NCI-H345 treated with DMSO at 0.1 percent for 48 hours (cell line): Measurements from ENCODE around the gene TRIM49B.
"Not testable (repeated sequence)": the region's sequence is repeated elsewhere in the genome, so short reads cannot be mapped to it uniquely, and the experiment has no call there.

Experiments used
- DNase-seq: peaks from one replicate; lab custom pipeline; 2025; ENCODE audit not compliant: unreplicated experiment; lab: John Stamatoyannopoulos, UW

TRIM49B gene, protein sequence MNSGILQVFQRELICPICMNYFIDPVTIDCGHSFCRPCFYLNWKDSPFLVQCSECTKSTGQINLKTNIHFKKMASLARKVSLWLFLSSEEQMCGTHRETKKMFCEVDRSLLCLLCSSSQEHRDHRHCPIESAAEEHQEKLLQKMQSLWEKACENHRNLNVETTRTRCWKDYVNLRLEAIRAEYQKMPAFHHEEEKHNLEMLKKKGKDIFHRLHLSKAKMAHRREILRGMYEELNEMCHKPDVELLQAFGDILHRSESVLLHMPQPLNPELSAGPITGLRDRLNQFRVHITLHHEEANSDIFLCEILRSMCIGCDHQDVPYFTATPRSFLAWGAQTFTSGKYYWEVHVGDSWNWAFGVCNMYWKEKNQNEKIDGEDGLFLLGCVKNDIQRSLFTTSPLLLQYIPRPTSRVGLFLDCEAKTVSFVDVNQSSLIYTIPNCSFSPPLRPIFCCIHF

DNA sequence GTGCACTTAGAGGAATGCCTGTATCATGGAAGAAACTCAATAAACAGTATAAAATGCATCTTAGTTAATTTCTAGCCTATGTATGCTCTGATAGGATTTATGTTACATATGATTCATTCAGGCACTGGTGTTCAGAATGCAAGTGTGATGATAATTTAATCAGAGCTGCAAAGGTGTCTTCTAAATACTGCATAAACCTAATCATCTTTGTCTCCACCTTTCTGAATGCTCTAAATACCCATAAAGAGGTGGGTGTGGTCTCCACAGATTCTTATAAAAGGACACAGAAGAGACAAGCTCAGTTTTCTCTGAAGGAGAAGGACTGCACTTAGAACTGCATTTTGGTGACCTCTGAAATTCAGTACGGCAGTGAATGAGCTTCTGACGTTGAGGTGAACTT lies at the start of gene TRIM49B:
TRIM49B (plus strand) TSS at position 301 of the 400 bp plus-strand sequence. CDS start 2,777 bp downstream, outside the sequence.
- not testable (repeated sequence) for DNase-seq

DNA sequence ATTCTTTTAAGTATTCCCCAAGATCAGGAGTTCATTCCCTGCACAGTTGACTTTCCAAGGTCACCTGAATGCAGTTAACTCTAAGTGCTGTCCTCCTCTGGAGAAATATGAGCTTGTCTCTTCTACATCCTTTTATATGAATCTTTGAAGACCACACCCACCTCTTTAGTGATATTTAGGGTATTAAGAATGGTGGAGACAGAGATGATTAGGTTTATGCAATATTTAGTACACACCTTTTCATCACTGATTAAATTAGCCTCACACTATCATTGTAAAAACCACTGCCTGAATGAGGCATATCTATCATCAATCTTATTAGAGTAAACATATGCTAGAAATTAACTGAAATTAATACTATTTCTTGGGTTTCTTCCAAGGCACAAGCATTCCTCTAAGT lies 44.8 kb upstream of the TRIM49B start, which contains the start of gene TRIM51G:
TRIM51G (minus strand) TSS at position 101 of the 400 bp plus-strand sequence. CDS start 2,190 bp downstream, outside the sequence.
- not testable (repeated sequence) for DNase-seq

DNA sequence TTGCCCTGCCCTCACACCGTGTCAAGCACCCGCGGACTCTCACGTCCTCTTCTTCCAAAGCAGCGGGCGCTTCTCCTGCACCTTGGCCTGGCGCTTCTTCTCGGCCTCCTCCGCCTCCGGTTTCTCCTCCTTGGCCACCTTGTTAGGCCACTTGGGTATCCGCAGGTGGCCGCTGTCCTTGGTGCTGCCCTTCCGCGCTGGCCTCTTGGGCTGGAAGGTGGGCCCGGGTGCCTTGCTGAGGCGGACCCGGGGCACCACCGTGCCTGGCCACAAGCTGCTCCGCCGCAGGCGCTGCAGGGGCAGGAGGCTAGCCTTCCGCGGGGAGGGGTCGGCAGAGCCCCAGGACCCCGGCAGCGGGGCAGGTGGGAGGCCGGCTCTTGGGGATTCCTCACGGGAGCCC lies 19.6 kb downstream of the TRIM49B start:
- not testable (repeated sequence) for DNase-seq

DNA sequence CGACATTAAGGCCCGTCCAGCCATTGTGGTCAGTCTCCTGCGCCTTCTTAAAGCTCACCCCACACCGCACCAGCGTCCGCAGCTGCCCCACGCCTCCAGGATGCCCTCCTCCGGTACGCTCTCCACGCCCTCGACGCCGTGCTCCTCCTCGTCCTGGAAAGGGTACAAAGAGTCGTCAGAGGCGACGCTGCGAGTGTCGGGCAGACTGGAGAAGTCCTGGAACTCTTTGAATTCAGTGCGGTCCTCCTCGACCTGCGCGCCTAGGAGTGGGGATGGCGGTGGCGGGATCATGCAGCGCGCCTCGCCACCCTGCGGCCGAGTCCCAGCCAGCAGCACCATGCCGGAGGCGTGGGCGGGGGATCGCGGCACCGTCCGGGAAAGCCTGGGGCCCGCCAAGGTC lies 21.2 kb downstream of the TRIM49B start:
- DNase-seq: not testable (repeated sequence)

DNA sequence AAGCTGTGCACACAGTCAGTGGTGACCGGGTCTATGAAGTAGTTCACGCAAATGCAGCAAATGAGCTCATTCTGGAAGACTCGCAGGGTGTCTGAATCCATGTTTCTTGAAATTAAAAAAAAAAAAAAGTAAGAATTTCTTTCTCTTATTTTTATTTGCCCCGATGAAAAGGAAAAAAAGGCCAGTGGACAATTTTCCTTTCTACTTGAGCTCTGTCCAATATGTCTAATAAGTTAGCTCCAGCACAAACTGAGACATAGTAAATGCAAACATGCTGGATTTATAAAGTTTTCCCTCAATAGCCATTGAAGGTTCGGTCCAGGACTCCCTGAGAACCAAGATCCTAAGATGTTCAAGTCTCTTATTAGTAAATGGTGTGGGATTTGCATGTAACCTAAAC lies 30.4 kb downstream of the TRIM49B start, which contains the start of gene TRIM64C:
TRIM64C (minus strand) TSS at position 101 of the 400 bp plus-strand sequence; CDS start at position 101, 0 bp downstream.
- DNase-seq: not testable (repeated sequence)

DNA sequence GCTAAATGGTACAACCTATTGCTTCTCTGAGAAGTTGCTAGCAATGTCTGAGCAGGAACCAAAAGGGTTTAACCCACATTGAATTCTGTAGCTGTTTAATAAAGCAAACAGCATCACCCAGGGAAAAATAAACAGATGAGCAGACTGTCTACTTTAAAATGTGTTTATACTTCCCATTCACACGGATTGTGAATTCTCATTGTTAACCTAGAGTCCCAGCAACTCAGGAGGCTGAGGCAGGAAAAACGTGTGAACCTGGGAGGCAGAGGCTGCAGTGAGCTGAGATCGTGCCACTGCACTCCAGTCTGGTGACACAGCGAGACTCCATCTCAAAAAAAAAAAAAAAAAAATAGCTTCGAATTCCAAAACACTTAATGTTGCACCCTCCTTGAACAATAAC lies 41.3 kb downstream of the TRIM49B start:
- DNase-seq: not testable (repeated sequence)
